ENCODE results near the gene PABPN1. TPM values are rescaled to one million over a fixed set of nuclear protein-coding genes. Genes with fewer than 3 reads are reported as not detected.

Gene PABPN1
- total RNA-seq, 1 donor from 2014 or later: 259 TPM

GRCh38 chr14:23349156-23349845 lies 28.0 kb downstream of the PABPN1 start:
- no peaks in the 10 kb centered on the region for H3K36me3 Mint-ChIP-seq (ENCODE audit: low read depth)
- H3K4me3 Mint-ChIP-seq (ENCODE audit: low read depth): no peak overlapping the region
- H3K27me3 Mint-ChIP-seq (ENCODE audit: low read depth): peaks cover 31% of the 10 kb centered on the region
- H3K9me3 Mint-ChIP-seq: no peaks in the 10 kb centered on the region
- no peak overlapping the region for H3K27ac Mint-ChIP-seq
- no peak for DNase-seq (ENCODE audit: low spot score)
- peaks cover 3% of the 10 kb centered on the region for H3K4me1 Mint-ChIP-seq (ENCODE audit: low read depth)
- intact Hi-C loops (cut with micrococcal nuclease): no loop called here

- Mint-ChIP-seq H3K4me1 (ENCODE audit: low read depth) (peaks cover 3% of the 10 kb centered on the region), H3K36me3 (ENCODE audit: low read depth) (no peaks in the 10 kb centered on the region), H3K4me3 (ENCODE audit: low read depth) (peak overlapping the region; percentile 45), H3K9me3 (no peaks in the 10 kb centered on the region), H3K27ac (no peak overlapping the region), H3K27me3 (ENCODE audit: low read depth) (peaks cover 45% of the 10 kb centered on the region)
- no peak for DNase-seq (ENCODE audit: low spot score)
- intact Hi-C loops (cut with micrococcal nuclease): no loop called here
These were observed 30.6 kb downstream of the PABPN1 start for GRCh38 chr14:23351681-23352505.

GRCh38 chr14:23352506-23353432 lies 31.5 kb downstream of the PABPN1 start, which contains the start of gene SLC22A17:
Gene SLC22A17 (minus strand): TSS chr14:23352887.
- Mint-ChIP-seq H3K4me3 (ENCODE audit: low read depth) (peak within 1 kb of the TSS; percentile 72), H3K4me1 (ENCODE audit: low read depth) (peaks cover 3% of the 10 kb centered on the region), H3K27ac (no peak within 1 kb of the TSS), H3K27me3 (ENCODE audit: low read depth) (peaks cover 45% of the 10 kb centered on the region), H3K36me3 (ENCODE audit: low read depth) (no peaks in the 10 kb centered on the region), H3K9me3 (no peaks in the 10 kb centered on the region)
- peak; percentile 24 for DNase-seq (ENCODE audit: low spot score)
- intact Hi-C loops (cut with micrococcal nuclease): no loop called here

GRCh38 chr14:23353433-23353780 lies 32.1 kb downstream of the PABPN1 start:
- DNase-seq (ENCODE audit: low spot score): no peak
- Mint-ChIP-seq H3K27me3 (ENCODE audit: low read depth) (peaks cover 45% of the 10 kb centered on the region), H3K9me3 (no peaks in the 10 kb centered on the region), H3K36me3 (ENCODE audit: low read depth) (no peaks in the 10 kb centered on the region), H3K4me1 (ENCODE audit: low read depth) (peaks cover 3% of the 10 kb centered on the region), H3K4me3 (ENCODE audit: low read depth) (peak overlapping the region; percentile 72), H3K27ac (no peak overlapping the region)
- intact Hi-C loops (cut with micrococcal nuclease): no loop called here

- H3K27ac Mint-ChIP-seq: no peak overlapping the region
- no peaks in the 10 kb centered on the region for H3K36me3 Mint-ChIP-seq (ENCODE audit: low read depth)
- intact Hi-C loops (cut with micrococcal nuclease): no loop called here
- H3K27me3 Mint-ChIP-seq (ENCODE audit: low read depth): peaks cover 46% of the 10 kb centered on the region
- no peaks in the 10 kb centered on the region for H3K9me3 Mint-ChIP-seq
- H3K4me1 Mint-ChIP-seq (ENCODE audit: low read depth): peaks cover 3% of the 10 kb centered on the region
- DNase-seq (ENCODE audit: low spot score): no peak
- no peak overlapping the region for H3K4me3 Mint-ChIP-seq (ENCODE audit: low read depth)
These were observed 33.7 kb downstream of the PABPN1 start for GRCh38 chr14:23354990-23355389.

- no peaks in the 10 kb centered on the region for H3K36me3 Mint-ChIP-seq (ENCODE audit: low read depth)
- intact Hi-C loops (cut with micrococcal nuclease): no loop called here
- no peak overlapping the region for H3K27ac Mint-ChIP-seq
- H3K9me3 Mint-ChIP-seq: no peaks in the 10 kb centered on the region
- no peak overlapping the region for H3K4me3 Mint-ChIP-seq (ENCODE audit: low read depth)
- H3K4me1 Mint-ChIP-seq (ENCODE audit: low read depth): peaks cover 3% of the 10 kb centered on the region
- peaks cover 39% of the 10 kb centered on the region for H3K27me3 Mint-ChIP-seq (ENCODE audit: low read depth)
- DNase-seq (ENCODE audit: low spot score): no peak
These were observed 34.7 kb downstream of the PABPN1 start for GRCh38 chr14:23355871-23356435.

GRCh38 chr14:23356662-23357061 lies 35.4 kb downstream of the PABPN1 start:
- peaks cover 36% of the 10 kb centered on the region for H3K27me3 Mint-ChIP-seq (ENCODE audit: low read depth)
- no peaks in the 10 kb centered on the region for H3K9me3 Mint-ChIP-seq
- H3K4me1 Mint-ChIP-seq (ENCODE audit: low read depth): peaks cover 3% of the 10 kb centered on the region
- H3K27ac Mint-ChIP-seq: no peak overlapping the region
- no peak for DNase-seq (ENCODE audit: low spot score)
- no peaks in the 10 kb centered on the region for H3K36me3 Mint-ChIP-seq (ENCODE audit: low read depth)
- intact Hi-C loops (cut with micrococcal nuclease): no loop called here
- no peak overlapping the region for H3K4me3 Mint-ChIP-seq (ENCODE audit: low read depth)

- no peaks in the 10 kb centered on the region for H3K9me3 Mint-ChIP-seq
- H3K27ac Mint-ChIP-seq: no peak overlapping the region
- intact Hi-C loops (cut with micrococcal nuclease): no loop called here
- no peaks in the 10 kb centered on the region for H3K36me3 Mint-ChIP-seq (ENCODE audit: low read depth)
- no peak for DNase-seq (ENCODE audit: low spot score)
- H3K27me3 Mint-ChIP-seq (ENCODE audit: low read depth): peaks cover 36% of the 10 kb centered on the region
- peaks cover 3% of the 10 kb centered on the region for H3K4me1 Mint-ChIP-seq (ENCODE audit: low read depth)
- H3K4me3 Mint-ChIP-seq (ENCODE audit: low read depth): no peak overlapping the region
These were observed 36.0 kb downstream of the PABPN1 start for GRCh38 chr14:23357261-23357660.

- Mint-ChIP-seq H3K4me1 (ENCODE audit: low read depth) (peaks cover under 1% of the 10 kb centered on the region), H3K4me3 (ENCODE audit: low read depth) (no peak overlapping the region), H3K9me3 (no peaks in the 10 kb centered on the region), H3K36me3 (ENCODE audit: low read depth) (no peaks in the 10 kb centered on the region), H3K27ac (no peak overlapping the region), H3K27me3 (ENCODE audit: low read depth) (peaks cover 33% of the 10 kb centered on the region)
- intact Hi-C loops (cut with micrococcal nuclease): no loop called here
- DNase-seq (ENCODE audit: low spot score): no peak
These were observed 36.8 kb downstream of the PABPN1 start for GRCh38 chr14:23358042-23358441.

- H3K36me3 Mint-ChIP-seq (ENCODE audit: low read depth): no peaks in the 10 kb centered on the region
- no peak for DNase-seq (ENCODE audit: low spot score)
- no peaks in the 10 kb centered on the region for H3K4me1 Mint-ChIP-seq (ENCODE audit: low read depth)
- intact Hi-C loops (cut with micrococcal nuclease): no loop called here
- H3K4me3 Mint-ChIP-seq (ENCODE audit: low read depth): no peak overlapping the region
- H3K27ac Mint-ChIP-seq: no peak overlapping the region
- peaks cover 32% of the 10 kb centered on the region for H3K27me3 Mint-ChIP-seq (ENCODE audit: low read depth)
- no peaks in the 10 kb centered on the region for H3K9me3 Mint-ChIP-seq
These were observed 37.4 kb downstream of the PABPN1 start for GRCh38 chr14:23358553-23359166.

GRCh38 chr14:23359167-23359626 lies 37.9 kb downstream of the PABPN1 start:
- no peak overlapping the region for H3K27ac Mint-ChIP-seq
- H3K36me3 Mint-ChIP-seq (ENCODE audit: low read depth): no peaks in the 10 kb centered on the region
- no peak overlapping the region for H3K4me3 Mint-ChIP-seq (ENCODE audit: low read depth)
- no peaks in the 10 kb centered on the region for H3K9me3 Mint-ChIP-seq
- intact Hi-C loops (cut with micrococcal nuclease): no loop called here
- no peaks in the 10 kb centered on the region for H3K4me1 Mint-ChIP-seq (ENCODE audit: low read depth)
- H3K27me3 Mint-ChIP-seq (ENCODE audit: low read depth): peaks cover 32% of the 10 kb centered on the region
- DNase-seq (ENCODE audit: low spot score): no peak

Data from activated T-helper 2 cell treated with anti-CD3 and anti-CD28 coated beads, Interferon-gamma antibody, Interleukin-2, Interleukin-4, amounts not matched to agents 10 μg/mL and 5 μg/mL and 100 μg/mL, durations not matched to agents 14 hours and 24 hours and 36 hours (primary cell).